Measurements from ENCODE around the gene CFTR.

GRCh38 chr7:117472335-117472734, 7.5 kb upstream of the CFTR start:
- no peak for TF ChIP-seq CTCF (IDR thresholded peaks at IDR 0.05)
- TF ChIP-seq POLR2A (IDR thresholded peaks at IDR 0.05), result no peak
